ENCODE results near the gene LINS1.

- TF ChIP-seq FOXP2 (optimal IDR thresholded peaks at IDR 0.05; ENCODE audit: borderline replicate concordance, extremely low read depth, extremely low read length, insufficient read depth): no peak
- no peak for TF ChIP-seq SIN3A (IDR thresholded peaks at IDR 0.05; ENCODE audit: borderline replicate concordance, insufficient read depth, low read length)
- TF ChIP-seq POLR2AphosphoS5 (IDR thresholded peaks at IDR 0.05; ENCODE audit: low read depth, low read length): no peak
- no peak for TF ChIP-seq REST (IDR thresholded peaks at IDR 0.05; ENCODE audit: insufficient read depth in 1 of 2, low read depth in 2 of 2, low read length in 2 of 2)
Observed at GRCh38 chr15:100627789-100628395, 25.9 kb upstream of the LINS1 start.

All from PFSK-1 (cell line).